Measurements from ENCODE around the gene NR2C2.

DNA sequence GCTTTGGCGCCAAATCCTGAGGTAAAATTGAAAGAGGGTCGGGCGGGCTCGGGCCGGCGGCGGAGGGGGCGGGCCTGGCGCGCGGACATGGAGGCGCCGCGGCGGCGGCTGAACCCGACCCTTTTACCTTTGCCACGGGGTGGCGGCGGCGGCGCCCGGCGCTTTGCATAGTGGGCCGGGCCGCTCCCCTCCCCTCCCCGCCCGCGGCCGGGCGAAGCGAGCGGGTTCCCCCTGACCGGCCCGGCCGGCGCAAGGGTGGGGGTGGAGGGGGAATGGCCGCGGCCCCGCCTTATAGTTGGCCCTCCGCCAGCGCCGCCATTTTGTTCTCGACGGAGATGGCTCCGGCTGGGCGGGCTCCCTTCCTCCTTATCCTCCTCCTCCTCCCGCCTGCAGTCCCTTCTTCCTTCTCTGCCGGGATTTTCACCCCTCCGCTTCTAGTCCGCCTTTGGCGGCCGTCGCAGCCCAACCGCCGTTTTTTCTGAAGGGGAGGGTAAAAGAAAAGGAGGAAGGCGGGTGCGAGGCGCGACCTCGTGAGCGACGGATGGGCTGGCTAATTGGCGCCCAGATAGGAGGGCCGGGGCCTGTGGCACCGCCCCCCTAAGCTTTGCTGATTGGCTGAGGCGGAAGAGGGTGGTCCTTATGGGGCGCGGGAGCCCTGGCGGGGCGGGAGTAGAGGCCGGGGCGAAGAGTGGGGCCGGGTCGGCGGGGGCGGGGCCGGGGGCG lies 664 bp downstream of the NR2C2 start:
- peak in 1 of 2 donors; percentile 35 for TF ChIP-seq POLR2A (IDR thresholded peaks at IDR 0.05)
- TF ChIP-seq, protein P1, sequence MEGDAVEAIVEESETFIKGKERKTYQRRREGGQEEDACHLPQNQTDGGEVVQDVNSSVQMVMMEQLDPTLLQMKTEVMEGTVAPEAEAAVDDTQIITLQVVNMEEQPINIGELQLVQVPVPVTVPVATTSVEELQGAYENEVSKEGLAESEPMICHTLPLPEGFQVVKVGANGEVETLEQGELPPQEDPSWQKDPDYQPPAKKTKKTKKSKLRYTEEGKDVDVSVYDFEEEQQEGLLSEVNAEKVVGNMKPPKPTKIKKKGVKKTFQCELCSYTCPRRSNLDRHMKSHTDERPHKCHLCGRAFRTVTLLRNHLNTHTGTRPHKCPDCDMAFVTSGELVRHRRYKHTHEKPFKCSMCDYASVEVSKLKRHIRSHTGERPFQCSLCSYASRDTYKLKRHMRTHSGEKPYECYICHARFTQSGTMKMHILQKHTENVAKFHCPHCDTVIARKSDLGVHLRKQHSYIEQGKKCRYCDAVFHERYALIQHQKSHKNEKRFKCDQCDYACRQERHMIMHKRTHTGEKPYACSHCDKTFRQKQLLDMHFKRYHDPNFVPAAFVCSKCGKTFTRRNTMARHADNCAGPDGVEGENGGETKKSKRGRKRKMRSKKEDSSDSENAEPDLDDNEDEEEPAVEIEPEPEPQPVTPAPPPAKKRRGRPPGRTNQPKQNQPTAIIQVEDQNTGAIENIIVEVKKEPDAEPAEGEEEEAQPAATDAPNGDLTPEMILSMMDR (IDR thresholded peaks at IDR 0.05), result no peak
